Right lobe of liver (tissue), 4 donors: Measurements from ENCODE around the gene TNFRSF13B.

Source experiments
- CTCF ChIP-seq, 4 donors: fragments of 200-600 bp in 3 of 4; fragments of 450-650 bp in 1 of 4; IDR thresholded peaks; one replicate each; pipeline versions ENCODE4 v1.5.1 to v1.8.0; 2016 to 2022; ENCODE audit warnings: antibody characterized with exemption in 4 of 4, mild to moderate bottlenecking in 2 of 4
- POLR2A ChIP-seq: fragments of 450-650 bp; IDR thresholded peaks from one replicate; pipeline ENCODE4 v1.6.1; 2017; ENCODE audit warnings: antibody characterized with exemption, mild to moderate bottlenecking
- donor health status: DM: no; HTN: no; CAD: no.
- donor health status: DM: no; HTN: no; CAD: no.
- donor health status: DM: no; HTN: yes; CAD: no.

DNA sequence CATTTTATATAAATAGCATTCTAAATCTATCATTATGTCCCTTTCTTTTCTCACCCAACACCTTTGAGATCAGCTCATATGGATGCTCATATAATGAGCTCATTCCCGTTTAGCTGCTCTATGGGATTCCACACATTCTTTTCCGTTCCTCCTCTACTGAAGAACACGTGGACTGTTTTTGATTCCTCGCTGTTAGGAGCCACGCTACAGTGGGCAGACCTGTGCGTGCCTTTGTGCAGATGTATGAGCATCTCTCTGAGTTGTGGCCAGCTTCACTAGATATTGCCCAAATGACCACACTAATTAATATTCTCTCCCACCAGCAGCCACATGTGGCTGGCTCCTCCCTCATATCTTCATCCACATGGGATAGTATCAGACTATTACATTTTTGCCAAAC lies 6.0 kb upstream of the TNFRSF13B start:
- TF ChIP-seq CTCF (IDR thresholded peaks at IDR 0.05): no peak
- TF ChIP-seq POLR2A: no peak
